CD4-positive, alpha-beta T cell treated with Interleukin-17A for 4 hours (primary cell): ENCODE measurements around the gene LHPP.

Source experiments
- DNase-seq: peaks from one replicate; pipeline ENCODE4 v3.0.0-alpha.2; 2020; ENCODE audit warnings: mixed read lengths

LHPP gene

DNA sequence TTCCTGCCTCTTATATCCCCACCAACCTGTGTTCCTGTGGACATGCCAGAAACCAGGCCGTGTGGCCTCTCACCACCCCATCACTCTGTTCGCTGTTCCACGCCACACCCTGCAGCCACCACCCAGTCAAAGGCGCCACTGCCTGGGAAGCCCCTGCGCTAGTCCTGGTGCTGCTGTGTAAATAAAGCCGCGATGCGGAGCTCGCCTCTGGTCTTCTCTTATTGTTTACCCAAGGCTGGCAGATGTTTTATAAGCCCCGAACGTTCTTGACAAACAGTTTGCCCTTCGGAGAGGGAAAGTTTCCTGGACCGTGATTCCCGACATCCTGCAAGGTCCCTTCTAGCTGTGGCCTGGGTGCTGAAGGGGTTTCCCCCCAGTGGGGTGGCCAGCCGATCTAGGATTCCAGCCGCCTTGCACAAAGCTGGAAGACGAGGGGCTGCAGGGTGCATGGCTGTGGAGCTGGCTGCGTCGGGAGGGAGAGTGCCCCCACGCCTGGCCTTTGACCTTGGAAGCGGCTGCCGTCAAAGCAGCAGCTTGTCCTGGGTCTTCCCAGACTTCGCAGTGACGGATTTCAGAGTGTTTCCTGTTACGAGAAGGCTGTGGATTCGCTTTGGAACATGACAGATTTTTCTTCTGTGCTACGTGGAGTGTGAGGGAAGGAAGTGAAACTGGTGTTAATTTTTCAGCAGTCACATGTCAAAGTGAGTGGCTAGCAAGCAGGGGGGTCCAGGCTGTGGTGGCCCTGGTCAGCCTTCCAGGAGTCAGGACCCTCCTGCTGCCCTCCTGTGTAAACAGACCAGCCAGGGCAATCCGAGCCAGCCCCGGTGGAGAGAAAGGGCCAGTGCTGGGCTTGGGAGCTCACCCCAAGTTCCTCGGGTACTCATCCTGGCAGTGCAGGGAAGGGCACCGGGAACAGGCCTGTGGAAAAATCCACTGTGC, 61.6 kb downstream of the LHPP start:
- DNase-seq: no peak

DNA sequence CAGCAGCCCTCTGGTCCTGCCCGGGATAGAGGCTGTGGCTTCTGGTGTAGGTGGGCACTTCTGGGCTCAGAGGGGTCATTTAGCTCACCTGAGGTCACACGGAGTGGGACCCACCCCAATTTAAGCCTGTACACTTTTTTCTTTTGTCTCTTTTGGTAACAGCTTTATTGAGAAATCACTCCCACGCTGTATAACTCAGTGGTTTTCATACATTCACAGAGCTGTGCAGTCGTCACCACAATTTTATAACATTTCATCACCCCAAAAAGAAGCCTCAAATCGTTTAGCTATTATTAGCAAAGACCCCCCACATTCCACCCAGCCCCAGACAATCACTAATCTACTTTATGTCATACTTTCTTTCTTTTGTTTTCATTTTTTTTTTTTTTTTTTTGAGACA, 62.3 kb downstream of the LHPP start:
- DNase-seq: no peak

- DNase-seq: no peak
These were observed 63.5 kb downstream of the LHPP start for GRCh38 chr10:124524991-124525653.

- DNase-seq: no peak
These were observed 64.4 kb downstream of the LHPP start for GRCh38 chr10:124525751-124526600.

- no peak for DNase-seq
These were observed 65.1 kb downstream of the LHPP start for GRCh38 chr10:124526621-124527267.

GRCh38 chr10:124527874-124528395, 66.3 kb downstream of the LHPP start:
- DNase-seq: no peak

DNA sequence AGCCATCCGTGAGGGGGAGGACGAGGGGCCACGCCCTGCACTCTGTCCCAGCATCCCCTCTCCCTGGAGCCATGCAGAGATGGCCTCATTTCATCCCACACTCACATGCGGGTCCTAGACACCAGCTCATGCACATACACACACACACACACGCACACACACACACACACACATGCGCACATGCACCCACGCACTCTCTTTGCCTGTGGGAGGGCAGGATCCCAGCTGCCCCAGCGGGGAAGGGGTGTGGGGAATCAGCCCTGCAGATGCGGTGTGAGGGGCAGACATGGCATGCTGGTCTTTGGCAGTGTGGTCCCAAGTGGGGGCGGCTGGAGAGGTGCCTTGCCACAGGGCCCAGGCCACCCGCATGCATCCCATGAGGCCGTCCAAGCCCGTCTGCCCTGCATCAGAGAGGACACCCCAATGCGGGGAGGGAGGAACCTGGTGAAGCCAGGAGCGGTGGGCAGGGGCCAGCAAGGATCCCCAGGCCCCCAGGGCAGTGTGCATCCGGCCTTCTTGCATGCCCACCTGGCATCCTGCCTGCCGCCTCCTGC, 68.1 kb downstream of the LHPP start:
- no peak for DNase-seq

- DNase-seq: peak; percentile 89
These were observed 68.6 kb downstream of the LHPP start for GRCh38 chr10:124530215-124530665.

DNA sequence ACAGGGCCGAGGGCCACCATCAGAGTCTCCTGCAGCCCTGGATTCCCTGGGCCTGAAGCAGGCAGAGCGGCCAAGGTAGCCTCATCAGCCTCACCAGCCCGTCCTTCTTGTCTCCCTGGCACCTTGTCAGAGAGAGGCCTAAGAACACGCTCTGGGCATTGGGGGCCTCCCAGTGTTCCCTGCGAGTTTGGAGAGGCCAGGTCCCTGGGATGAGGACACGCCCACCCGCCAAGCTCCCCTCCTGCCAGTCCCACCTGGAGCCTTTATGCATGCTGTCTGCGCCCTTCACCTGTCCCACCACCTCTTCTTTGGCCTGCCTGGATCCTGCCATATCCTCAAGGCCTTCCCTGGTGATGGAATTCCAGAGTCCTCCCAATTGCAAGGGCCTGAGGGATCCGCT, 69.2 kb downstream of the LHPP start:
- DNase-seq: no peak

- DNase-seq: no peak
These were observed 70.6 kb downstream of the LHPP start for GRCh38 chr10:124532106-124532641.

GRCh38 chr10:124532788-124533187, 71.2 kb downstream of the LHPP start:
- DNase-seq: no peak

DNA sequence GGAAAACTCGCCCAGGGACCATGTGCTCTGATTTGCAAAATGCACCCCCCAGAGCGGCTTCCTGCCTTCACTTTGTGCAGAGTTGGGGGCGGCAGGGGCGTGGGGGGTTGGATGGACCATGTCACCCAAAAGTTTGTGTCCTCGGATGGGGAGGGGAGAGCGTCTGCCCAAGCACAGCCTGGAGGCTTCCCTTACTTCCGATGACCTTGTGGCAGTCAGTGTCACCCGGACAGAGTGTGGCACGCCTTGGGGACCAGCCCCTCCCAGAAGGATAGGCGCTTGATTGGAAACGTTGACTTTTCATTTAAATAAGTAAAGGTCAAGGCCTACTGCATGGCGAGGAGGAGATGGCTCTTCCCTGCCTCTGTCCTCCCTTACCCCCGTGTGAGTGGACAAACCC, 71.6 kb downstream of the LHPP start:
- DNase-seq: no peak

- DNase-seq: peak; percentile 26
These were observed 72.7 kb downstream of the LHPP start for GRCh38 chr10:124534231-124534798.

DNA sequence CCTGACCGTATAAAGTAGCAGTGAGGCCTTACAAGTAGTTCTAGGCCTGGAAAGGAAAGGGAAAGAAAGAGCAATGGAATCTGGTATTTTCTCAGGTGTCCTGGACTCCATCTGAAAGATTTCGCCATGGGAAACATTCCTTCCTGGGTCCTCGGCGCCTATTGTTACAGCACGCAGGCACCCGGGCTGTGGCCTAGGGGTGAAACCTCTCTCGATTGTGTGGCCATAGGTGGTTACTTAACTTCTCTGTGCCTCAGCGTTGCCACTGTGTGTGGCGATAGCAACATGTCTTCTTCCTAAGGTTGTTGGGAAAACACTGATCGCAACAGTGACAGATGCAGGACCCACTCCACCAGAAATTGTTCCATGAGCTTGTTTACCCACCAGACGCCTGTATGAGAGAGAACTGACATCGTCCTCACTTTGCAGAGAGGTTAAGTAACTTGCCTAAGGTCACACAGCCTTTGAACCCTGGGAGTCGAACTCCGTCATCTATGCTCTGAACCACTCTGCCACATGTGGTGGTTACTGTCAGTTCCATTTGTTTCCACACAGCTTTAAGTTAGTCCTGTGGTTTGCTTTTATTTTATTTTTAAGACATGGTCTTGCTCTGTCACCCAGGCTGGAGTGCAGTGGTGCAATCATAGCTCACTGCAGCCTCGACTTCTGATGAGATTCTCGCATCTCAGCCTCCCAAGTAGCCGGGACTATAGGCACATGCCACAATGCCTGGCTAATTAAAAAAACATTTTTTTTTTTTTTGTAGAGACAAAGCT, 73.4 kb downstream of the LHPP start:
- no peak for DNase-seq

- no peak for DNase-seq
These were observed 74.3 kb downstream of the LHPP start for GRCh38 chr10:124535731-124536495.

DNA sequence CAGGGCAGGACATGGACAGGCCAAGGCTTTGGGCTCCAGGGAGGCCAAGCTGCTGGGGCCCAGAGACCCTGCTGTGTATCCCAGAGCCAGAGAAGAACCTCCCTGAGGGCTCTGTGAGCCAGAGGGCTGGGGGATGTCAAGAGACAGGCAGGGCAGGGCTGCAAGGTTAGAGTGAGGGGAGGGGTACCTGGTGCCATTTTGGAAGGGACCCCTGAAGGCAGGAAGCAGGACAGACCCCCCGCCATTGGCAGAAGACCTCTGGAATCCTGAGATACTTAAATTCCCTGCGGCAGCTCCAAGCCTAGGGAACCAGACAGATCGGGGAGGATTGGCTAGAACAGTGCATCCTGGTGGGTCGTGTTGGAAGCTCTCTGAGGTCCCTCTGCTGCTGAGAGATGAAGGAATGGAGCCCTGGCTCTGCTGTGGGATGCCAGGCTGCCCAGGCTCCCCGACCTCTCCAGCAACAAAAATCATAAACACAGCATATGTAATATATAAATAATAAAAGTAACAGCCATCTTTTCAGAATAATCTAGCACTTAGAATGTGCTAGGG, 75.0 kb downstream of the LHPP start:
- DNase-seq: no peak

DNA sequence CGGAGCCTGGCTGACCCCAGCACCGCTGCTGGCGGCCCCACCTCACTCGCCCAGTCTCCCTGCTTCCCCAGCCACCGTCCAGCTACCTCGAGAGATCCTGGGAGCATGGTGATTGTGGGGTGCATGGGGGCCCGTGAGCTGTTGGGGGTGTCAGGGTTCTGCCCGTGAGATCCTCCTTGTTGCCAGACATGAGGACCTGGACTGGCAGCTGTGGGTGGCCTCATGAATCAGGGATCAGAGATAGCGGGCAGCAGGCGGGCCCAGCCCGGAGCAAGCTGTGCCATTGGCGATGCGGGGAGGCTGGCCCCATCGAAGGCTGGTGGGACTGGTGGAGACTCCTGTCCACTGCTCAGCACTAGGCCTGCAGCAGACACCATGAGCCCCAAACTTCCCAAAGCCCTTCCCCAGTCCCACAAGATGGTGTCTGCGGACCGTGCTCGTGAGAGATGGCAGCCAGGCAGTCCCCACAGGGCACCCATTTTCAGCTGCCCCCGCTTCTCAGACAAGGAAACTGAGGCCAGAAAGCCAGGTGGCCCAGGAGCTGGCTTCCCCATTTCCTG, 75.6 kb downstream of the LHPP start:
- no peak for DNase-seq

DNA sequence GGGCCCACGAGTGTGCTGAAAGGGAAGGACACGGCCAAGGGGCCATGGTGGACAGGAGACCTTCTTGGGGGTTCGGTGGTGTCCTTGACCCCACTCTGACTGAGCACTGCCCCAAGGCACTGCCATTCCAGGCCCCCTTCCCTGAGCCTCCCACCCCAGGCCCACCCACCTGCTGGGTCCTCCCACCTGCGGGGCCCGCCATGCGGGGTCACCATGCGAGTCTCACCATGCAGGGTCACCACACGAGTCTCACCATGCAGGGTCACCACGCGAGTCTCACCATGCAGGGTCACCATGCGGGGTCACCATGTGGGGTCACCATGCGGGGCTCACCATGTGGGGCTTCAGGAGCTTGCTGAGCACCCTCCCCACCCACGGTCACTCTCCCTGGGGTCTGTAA, 76.3 kb downstream of the LHPP start:
- DNase-seq: no peak

GRCh38 chr10:124538706-124539105, 77.1 kb downstream of the LHPP start:
- DNase-seq: no peak
